IPS-20b (cell line): Measurements from ENCODE around the gene VAC14.
"Not testable (repeated sequence)": the region's sequence is repeated elsewhere in the genome, so short reads cannot be mapped to it uniquely, and the experiment has no call there.

ENCODE experiments used
- H3K27ac ChIP-seq: one replicate; pipeline ENCODE4 v1.5.1; 2013; ENCODE audit warnings: low read length
- H3K27me3 ChIP-seq: 2 replicates; pipeline ENCODE4 v1.6.1; 2013; ENCODE audit warnings: mild to moderate bottlenecking, low read length, inconsistent platforms; ENCODE audit not compliant: insufficient read depth
- H3K36me3 ChIP-seq: 2 replicates; pipeline ENCODE4 v1.6.1; 2013; ENCODE audit warnings: low read depth, mild to moderate bottlenecking, inconsistent platforms, low read length, moderate library complexity; ENCODE audit not compliant: insufficient read depth
- H3K4me1 ChIP-seq: 2 replicates; pipeline ENCODE4 v1.6.1; 2013; ENCODE audit warnings: mild to moderate bottlenecking, control low read depth, inconsistent platforms, low read length, moderate library complexity; ENCODE audit not compliant: insufficient read depth
- H3K4me3 ChIP-seq: 2 replicates; pipeline ENCODE4 v1.5.1; 2013; ENCODE audit warnings: mild to moderate bottlenecking, low read length, inconsistent platforms
- H3K9ac ChIP-seq: 2 replicates; pipeline ENCODE4 v1.6.1; 2013; ENCODE audit warnings: low read depth, mild to moderate bottlenecking, inconsistent platforms, low read length, moderate library complexity
- H3K9me3 ChIP-seq: 2 replicates; pipeline ENCODE4 v1.6.1; 2013; ENCODE audit warnings: mild to moderate bottlenecking, low read depth, low read length, inconsistent platforms; ENCODE audit not compliant: insufficient read depth

Gene VAC14

DNA sequence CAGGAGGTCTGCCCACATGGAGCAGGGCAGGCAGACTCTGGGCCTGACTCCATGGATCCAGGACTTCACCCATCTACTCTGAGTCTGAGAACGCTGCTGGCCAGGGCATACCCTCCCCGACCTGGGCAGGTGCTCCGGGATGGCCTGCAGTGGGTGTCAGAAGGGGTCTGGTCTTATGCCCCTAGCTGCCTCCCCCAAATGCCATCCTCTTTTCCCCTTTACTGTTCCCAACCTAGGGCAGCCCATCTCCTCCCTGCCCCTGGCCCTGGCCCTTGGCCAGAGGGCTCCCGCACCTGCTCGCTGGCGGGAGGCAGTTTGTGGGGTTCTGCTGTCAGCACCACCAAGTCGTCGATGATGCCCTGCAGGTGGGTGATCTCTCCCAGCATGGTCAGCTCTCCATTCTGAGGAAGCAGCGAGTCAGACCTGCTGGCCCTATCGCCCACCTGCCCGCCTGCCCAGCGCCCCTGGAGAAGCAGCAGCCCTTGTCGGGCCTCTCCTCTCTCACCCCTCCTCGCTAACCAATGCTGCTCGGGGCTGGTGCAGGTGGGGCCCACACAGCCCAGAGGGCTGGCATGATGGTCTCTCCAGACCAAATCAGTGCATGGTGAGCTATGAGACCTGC, 123.3 kb downstream of the VAC14 start:
- Histone ChIP-seq H3K4me1 (no peaks in the 10 kb centered on the region), H3K9me3 (no peaks in the 10 kb centered on the region), H3K27me3 (no peaks in the 10 kb centered on the region), H3K36me3 (peaks cover 37% of the 10 kb centered on the region), H3K9ac (no peak overlapping the region), H3K4me3 (no peak overlapping the region), H3K27ac (no peak overlapping the region)

DNA sequence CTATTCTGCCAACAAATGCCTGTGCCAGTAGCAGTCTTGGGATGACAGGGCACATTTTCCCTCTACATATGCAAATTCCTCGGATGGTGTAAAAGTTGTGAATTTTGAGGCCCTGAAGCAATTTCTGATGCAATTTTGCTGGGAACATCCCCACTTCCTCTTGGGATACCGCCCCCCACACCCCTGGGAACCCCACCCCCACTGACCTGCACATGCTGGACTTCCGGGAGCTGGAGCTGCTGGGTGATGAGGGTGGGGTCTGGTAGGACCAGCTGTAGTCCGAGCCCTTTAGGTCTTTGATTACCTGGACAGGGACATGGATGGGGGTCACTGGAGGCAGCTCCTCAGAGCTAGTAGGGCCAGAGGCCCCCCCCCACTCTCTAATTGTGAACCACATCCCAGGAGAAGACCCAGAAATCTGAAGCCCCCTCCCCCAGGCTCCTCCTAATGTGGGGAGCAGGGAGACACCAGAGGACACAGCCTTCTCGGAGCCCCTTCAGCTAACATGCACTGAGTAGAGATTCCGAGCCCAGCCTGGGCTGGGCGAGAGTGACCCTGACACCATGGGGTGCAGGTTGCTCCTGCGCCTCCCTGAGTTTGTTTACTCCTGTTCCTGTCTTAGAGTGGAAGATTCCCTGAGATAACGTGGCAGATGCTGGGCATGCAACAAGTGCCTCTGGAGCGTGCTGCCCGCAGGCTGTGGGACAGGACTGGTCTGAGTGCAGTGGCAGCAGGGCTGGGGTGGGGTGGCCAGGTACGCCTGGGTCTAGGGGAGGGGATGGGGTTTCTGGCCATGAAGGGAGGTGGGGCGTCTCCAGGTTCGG, 124.1 kb downstream of the VAC14 start:
- peaks cover 39% of the 10 kb centered on the region for H3K36me3 ChIP-seq
- no peak overlapping the region for H3K27ac ChIP-seq
- no peak overlapping the region for H3K4me3 ChIP-seq

DNA sequence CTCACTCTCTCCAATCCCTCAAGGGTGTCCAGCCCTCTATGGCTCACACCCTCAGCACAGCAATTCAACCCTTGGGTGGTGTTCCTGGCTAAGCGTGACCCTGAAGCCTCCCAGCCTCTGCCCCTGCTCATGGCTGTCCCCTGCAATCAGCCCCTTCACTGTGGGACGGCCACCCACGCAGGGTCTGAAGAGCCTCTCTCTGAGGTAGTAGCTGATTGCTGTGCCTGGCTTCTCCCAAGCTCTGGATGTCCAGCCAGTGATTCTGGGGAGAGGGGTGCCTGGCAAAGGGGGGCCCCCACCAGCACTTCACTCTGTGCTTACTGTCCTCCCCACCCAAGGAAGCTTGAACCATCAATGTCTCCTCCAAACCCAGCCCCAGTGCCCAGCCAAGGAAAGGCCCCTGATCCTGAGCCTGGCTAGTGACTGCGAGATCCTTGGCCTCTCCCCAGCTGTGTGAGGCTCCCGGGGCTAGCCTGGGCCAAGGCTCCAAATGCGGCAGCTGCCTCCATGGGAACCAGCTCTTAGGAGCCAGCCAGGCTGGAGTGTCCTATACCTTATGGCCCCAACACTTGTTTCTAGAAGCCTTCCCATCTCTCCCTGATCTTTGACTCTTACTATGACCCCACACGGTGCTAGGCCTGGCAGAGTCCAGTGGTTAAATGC, 125.0 kb downstream of the VAC14 start:
- no peaks in the 10 kb centered on the region for H3K4me1 ChIP-seq
- H3K9me3 ChIP-seq: no peaks in the 10 kb centered on the region
- H3K9ac ChIP-seq: no peak overlapping the region
- H3K27ac ChIP-seq: no peak overlapping the region
- H3K4me3 ChIP-seq: no peak overlapping the region
- H3K36me3 ChIP-seq: peaks cover 44% of the 10 kb centered on the region
- no peaks in the 10 kb centered on the region for H3K27me3 ChIP-seq

More for the DNA sequence above, 124.1 kb downstream of the VAC14 start:
- Histone ChIP-seq H3K27me3 (no peaks in the 10 kb centered on the region), H3K9ac (no peak overlapping the region), H3K9me3 (no peaks in the 10 kb centered on the region), H3K4me1 (no peaks in the 10 kb centered on the region)

DNA sequence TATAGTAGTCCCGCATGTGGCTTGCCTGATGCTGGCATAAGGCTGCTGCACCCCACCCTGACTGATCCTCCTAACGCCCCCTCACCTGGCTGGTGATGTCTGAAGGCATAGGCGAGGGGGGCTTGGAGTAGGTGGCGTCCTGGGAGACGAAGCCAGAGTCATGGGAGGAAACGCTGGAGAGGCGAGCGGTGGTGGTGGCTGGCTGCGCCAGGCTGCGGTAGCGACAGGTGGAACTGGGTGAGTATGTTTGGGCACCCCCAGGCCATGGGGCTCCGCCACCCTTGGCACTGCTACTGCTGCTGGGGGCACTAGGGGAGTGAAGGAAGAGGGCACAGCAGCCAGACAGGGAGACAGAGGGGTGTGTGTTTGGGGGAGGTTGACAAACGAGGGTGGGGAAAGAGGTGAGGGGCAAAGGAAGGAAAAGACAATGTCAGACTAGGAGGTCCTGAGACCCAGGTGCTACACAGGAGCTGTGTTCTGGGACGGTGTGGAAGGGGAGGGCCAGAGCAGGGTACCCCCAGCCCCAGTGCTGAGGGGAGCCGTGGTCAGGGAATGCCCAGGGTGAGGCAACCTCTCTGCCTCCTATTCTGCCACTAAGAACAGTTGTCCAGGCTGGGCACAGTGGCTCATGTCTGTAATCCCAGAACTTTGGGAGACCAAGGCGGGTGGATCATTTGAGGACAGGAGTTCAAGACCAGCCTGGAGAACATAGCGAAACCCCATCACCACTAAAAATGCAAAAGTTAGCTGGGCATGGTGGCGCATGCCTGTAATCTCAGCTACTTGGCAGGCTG, 126.5 kb downstream of the VAC14 start:
- Histone ChIP-seq H3K4me3 (no peak overlapping the region), H3K36me3 (peaks cover 57% of the 10 kb centered on the region), H3K27me3 (no peaks in the 10 kb centered on the region), H3K9me3 (no peaks in the 10 kb centered on the region), H3K27ac (no peak overlapping the region), H3K4me1 (no peaks in the 10 kb centered on the region), H3K9ac (no peak overlapping the region)

DNA sequence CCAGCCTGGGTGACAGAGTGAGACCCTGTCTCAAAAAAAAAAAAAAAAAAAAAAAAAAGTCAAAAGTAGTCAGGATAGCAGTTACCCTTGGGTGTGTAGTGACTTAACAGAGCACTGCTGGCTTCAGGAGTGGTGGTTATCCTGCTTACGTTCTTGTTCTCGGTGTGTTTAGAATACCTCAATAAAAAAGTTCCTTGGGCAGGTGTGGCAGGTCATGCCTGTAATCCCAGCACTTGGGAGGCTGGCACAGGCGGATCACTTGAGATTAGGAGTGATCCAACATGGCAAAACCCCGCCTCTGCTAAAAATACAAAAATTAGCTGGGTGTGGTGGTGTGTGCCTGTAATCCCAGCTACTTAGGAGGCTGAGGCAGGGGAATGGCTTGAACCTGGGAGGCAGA, 130.0 kb downstream of the VAC14 start:
- not testable (repeated sequence) for H3K9ac ChIP-seq, H3K27me3 ChIP-seq, H3K9me3 ChIP-seq, H3K27ac ChIP-seq, H3K4me1 ChIP-seq, H3K4me3 ChIP-seq
- peaks cover 60% of the 10 kb centered on the region for H3K36me3 ChIP-seq

DNA sequence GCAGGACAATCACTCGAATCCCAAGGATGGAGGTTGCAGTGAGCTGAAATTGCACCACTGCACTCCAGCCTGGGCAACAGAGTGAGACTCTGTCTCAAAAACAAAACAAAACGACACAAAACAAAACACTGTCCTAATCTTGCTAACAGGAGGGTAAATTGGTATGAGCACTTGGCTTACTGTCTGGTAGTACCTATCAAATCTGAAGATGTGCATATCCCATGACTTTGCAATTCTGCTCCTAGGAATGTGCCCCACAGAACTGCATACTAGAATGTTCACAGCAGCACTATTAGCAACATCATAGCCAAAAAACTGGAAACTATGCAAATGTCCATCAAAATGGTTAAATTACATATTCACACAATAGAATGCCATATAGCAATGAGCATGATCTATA, 130.8 kb downstream of the VAC14 start:
- H3K9ac ChIP-seq: no peak overlapping the region

DNA sequence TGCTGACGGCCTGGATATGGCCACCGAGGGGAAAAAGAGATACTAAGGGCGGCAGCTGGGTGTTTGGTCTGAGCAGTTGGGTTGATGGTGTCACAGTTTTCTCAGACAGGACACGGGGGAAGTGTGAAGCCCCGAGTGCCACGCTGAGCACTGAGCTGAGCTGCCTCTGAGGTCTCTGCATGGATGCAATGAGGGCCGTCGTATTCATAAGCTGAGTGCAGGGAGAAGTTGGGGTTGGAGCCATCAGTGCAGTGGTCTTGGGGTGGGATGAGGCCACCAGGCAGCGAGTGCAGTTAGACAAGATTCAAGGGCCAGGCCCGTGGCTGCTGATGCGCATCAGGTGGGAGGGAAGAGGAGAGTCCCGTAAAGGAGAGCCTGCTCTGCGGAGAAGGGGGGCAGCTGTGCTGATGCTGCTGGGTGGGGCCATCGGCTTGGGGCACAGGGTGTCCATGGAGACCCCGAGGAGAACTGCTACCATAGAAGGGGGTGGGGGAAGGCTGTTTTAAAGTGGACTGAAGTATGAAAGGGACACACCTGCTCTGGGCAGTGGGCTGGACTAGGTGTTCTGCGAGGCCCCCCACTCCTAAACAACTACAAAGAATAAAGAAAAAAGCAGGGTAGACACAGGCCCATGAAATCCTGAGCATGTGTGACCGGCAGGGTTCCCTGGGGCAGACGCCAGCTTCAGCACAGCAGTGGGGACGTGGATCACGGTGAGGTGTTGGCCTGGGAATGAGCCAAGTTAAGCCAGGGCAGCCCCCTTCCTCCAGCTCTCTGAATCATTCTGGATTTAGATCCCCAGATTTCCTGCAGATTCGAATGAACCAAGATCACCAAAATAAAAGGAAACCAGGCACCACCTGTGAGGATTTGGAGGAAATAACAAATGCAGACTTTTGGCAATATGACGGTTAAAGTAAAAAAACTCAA, 134.9 kb downstream of the VAC14 start:
- Histone ChIP-seq H3K4me1 (no peaks in the 10 kb centered on the region), H3K36me3 (peaks cover 43% of the 10 kb centered on the region), H3K27ac (no peak overlapping the region), H3K9me3 (peaks cover 4% of the 10 kb centered on the region; the same call in 1 of the 2 replicates), H3K4me3 (no peak overlapping the region), H3K9ac (no peak overlapping the region), H3K27me3 (no peaks in the 10 kb centered on the region)

More for the DNA sequence above, 130.8 kb downstream of the VAC14 start:
- Histone ChIP-seq H3K36me3 (peaks cover 65% of the 10 kb centered on the region), H3K4me3 (no peak overlapping the region), H3K27me3 (no peaks in the 10 kb centered on the region), H3K4me1 (no peaks in the 10 kb centered on the region), H3K27ac (no peak overlapping the region), H3K9me3 (peaks cover 4% of the 10 kb centered on the region; the same call in 1 of the 2 replicates)

DNA sequence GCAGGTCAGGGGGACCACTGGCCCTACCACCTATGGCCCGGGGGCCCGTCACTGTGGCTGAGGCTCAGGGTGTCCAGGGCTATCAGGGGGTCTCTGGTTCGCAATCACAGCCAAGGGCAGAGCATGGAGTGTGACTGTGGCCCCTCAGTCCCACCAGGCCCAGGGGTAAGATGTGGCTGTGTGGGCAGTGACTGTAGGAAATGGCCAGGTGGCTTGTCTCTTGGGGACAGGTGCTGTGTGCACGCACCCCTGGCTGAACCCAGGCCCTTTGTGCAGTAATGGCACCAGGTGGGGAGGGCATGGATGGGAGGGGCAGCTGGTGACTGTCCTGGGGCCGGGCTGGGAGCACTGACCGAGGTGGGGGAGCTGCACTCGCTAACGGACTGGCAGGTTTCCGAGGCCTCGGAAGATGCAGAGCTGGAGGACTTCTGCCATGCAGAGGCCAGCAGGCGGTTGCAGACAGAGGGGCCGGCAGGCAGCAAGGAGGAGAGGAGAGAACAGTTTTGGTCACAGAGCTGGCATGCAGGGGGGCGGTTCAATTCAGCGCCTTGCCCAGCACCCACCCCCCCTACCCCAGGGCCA, 135.8 kb downstream of the VAC14 start:
- H3K4me3 ChIP-seq: no peak overlapping the region
- no peak overlapping the region for H3K27ac ChIP-seq
- peaks cover 36% of the 10 kb centered on the region for H3K36me3 ChIP-seq
- peaks cover 3% of the 10 kb centered on the region; the same call in 1 of the 2 replicates for H3K4me1 ChIP-seq
- peaks cover 4% of the 10 kb centered on the region; the same call in 1 of the 2 replicates for H3K9me3 ChIP-seq
- H3K27me3 ChIP-seq: no peaks in the 10 kb centered on the region
- H3K9ac ChIP-seq: no peak overlapping the region

DNA sequence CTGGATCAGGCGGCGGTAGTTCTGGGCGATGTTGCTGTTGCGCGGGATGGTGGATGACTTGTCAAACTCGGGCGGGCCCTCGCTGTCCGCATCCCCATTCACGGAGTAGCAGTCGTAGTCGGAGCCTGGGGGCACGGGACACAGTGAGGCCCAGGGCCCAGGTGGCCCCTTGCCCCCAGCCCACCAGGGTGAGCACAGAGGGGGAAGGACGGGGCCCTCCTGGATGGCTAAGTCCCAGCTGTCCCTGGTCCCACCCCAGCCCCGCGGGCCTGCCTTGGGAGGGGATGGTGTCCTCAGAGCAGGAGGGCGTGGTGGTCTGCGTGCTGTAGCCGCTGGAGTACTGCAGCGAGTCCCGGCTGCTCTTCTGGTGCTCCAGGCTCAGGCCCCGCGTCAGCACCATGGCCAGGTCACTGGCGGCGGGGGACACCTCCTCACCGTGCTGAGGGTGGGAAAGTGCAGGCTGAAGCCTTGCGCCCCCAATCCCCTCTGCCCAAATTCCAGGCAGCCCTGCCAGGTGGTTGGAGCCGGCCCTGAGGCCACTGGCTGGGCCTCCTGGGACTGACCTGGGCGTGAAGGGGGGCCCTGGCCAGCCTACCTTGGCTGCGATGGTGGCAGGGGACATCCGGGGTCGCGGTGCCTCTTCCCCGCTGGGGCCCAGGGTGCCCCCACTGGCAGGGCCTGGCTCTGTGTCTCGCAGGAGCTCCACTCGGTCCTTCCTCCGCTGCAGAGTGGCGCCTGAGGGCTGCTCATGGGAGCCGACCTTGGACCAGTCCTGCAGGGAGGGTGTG, 136.4 kb downstream of the VAC14 start:
- H3K9me3 ChIP-seq: peaks cover 4% of the 10 kb centered on the region; the same call in 1 of the 2 replicates
- peaks cover 30% of the 10 kb centered on the region for H3K36me3 ChIP-seq
- no peak overlapping the region for H3K9ac ChIP-seq
- H3K27ac ChIP-seq: no peak overlapping the region
- H3K4me1 ChIP-seq: peaks cover 4% of the 10 kb centered on the region; the same call in 1 of the 2 replicates
- no peak overlapping the region for H3K4me3 ChIP-seq
- H3K27me3 ChIP-seq: no peaks in the 10 kb centered on the region
